Hepatocyte (in vitro differentiated cells): Measurements from ENCODE around the gene SCGB1D1. TPM values are rescaled to one million over a fixed set of nuclear protein-coding genes. Genes with fewer than 3 reads are reported as not detected.

Experiments
- DNase-seq: peaks from one replicate; pipeline ENCODE4 v3.0.0-alpha.2; 2016; ENCODE audit warnings: low spot score
- H2AFZ ChIP-seq: fragments of 200-600 bp; sonication (generic); 2 replicates; pipeline ENCODE4 v1.6.0; 2016; ENCODE audit warnings: antibody characterized with exemption, mild to moderate bottlenecking
- H3K27ac ChIP-seq: fragments of 200-600 bp; sonication (generic); 2 replicates; pipeline ENCODE4 v1.5.1; 2016; ENCODE audit warnings: mild to moderate bottlenecking
- H3K27me3 ChIP-seq: fragments of 200-600 bp; sonication (generic); 2 replicates; pipeline ENCODE4 v1.6.1; 2016
- H3K36me3 ChIP-seq: fragments of 200-600 bp; sonication (generic); replicated peaks from 2 replicates; pipeline ENCODE4 v1.5.1; 2016; ENCODE audit warnings: low read depth; ENCODE audit not compliant: insufficient read depth
- H3K4me1 ChIP-seq: fragments of 200-600 bp; sonication (generic); 2 replicates; pipeline ENCODE4 v1.5.1; 2016; ENCODE audit warnings: mild to moderate bottlenecking, moderate library complexity; ENCODE audit not compliant: insufficient read depth
- H3K4me2 ChIP-seq: fragments of 200-600 bp; sonication (generic); 2 replicates; pipeline ENCODE4 v1.6.0; 2016
- H3K4me3 ChIP-seq: fragments of 200-600 bp; sonication (generic); 2 replicates; pipeline ENCODE4 v1.5.1; 2016; ENCODE audit warnings: mild to moderate bottlenecking
- H3K79me2 ChIP-seq: fragments of 200-600 bp; sonication (generic); 2 replicates; pipeline ENCODE4 v1.6.0; 2017; ENCODE audit warnings: mild to moderate bottlenecking
- H3K9me2 ChIP-seq: fragments of 200-600 bp; sonication (generic); replicated peaks from 2 replicates; pipeline ENCODE4 v1.6.0; 2017; ENCODE audit warnings: mild to moderate bottlenecking; ENCODE audit not compliant: insufficient read depth
- H3K9me3 ChIP-seq: fragments of 200-600 bp; sonication (generic); 2 replicates; pipeline ENCODE4 v1.5.1; 2016; ENCODE audit warnings: low read depth, mild to moderate bottlenecking
- H4K20me1 ChIP-seq: fragments of 200-600 bp; sonication (generic); 2 replicates; pipeline ENCODE4 v1.6.0; 2016; ENCODE audit warnings: mild to moderate bottlenecking; ENCODE audit not compliant: insufficient read depth, poor library complexity, severe bottlenecking
- CTCF ChIP-seq: fragments of 200-600 bp; sonication (generic); IDR thresholded peaks from 2 replicates; pipeline ENCODE4 v1.5.1; 2016; ENCODE audit warnings: antibody characterized with exemption, mild to moderate bottlenecking; ENCODE audit not compliant: poor library complexity
- EZH2 ChIP-seq: fragments of 200-600 bp; sonication (generic); IDR thresholded peaks from 2 replicates; pipeline ENCODE4 v1.6.1; 2016; ENCODE audit warnings: antibody characterized with exemption, mild to moderate bottlenecking, borderline replicate concordance
- EZH2phosphoT487 ChIP-seq: fragments of 200-600 bp; sonication (generic); IDR thresholded peaks from one replicate; pipeline ENCODE4 v1.6.1; 2018; ENCODE audit warnings: antibody characterized with exemption, mild to moderate bottlenecking, low read depth, moderate library complexity; ENCODE audit not compliant: unreplicated experiment, severe bottlenecking
- WGBS: methylation state at CpG from one replicate; pipeline ENCODE4 v1.1.6; 2016; ENCODE audit warnings: low lambda C conversion rate; ENCODE audit errors: missing lambda C conversion rate; 5-methylcytosine and 5-hydroxymethylcytosine counted together
- polyA plus RNA-seq: library from polyadenylated mRNA; unstranded; fragments of >200 nt; fragmentation: Nextera tagmentation; extraction: Ambion mirVana; gene quantifications from 2 replicates; pipeline ENCODE4 v1.2.1, GENCODE V29; 2016
- total RNA-seq: library from RNA; depleted of rRNA; stranded (reverse); fragments of >200 nt; gene quantifications from 2 replicates; pipeline ENCODE4 v1.2.3, GENCODE V29; 2014

The SCGB1D1 gene
- total and polyA plus RNA-seq, 2 experiments from 2014 or later = not detected

GRCh38 chr11:62208785-62209144 lies 18.7 kb downstream of the SCGB1D1 start:
- TF ChIP-seq CTCF (no peak), EZH2phosphoT487 (no peak), EZH2 (no peak)
- Histone ChIP-seq H3K9me3 (no peaks in the 10 kb centered on the region), H3K9me2 (no peaks in the 10 kb centered on the region), H2AFZ (no peak overlapping the region), H3K27me3 (no peaks in the 10 kb centered on the region), H4K20me1 (no peaks in the 10 kb centered on the region), H3K4me3 (no peak overlapping the region), H3K4me1 (no peaks in the 10 kb centered on the region), H3K4me2 (no peak overlapping the region), H3K79me2 (no peaks in the 10 kb centered on the region), H3K27ac (no peak overlapping the region), H3K36me3 (no peaks in the 10 kb centered on the region)
- DNase-seq = no peak
- WGBS = 66% methylated on average over 4 of the region's 4 CpGs

- 41% methylated on average over 5 of the region's 5 CpGs for WGBS
- no peak overlapping the region for H3K4me2 ChIP-seq
- TF ChIP-seq CTCF (peak; percentile 61), EZH2 (no peak)
Measured at GRCh38 chr11:62217191-62217748, 27.3 kb downstream of the SCGB1D1 start.

GRCh38 chr11:62221498-62221897 lies 31.5 kb downstream of the SCGB1D1 start:
- 97% methylated on average over 3 of the region's 3 CpGs for WGBS
- no peak for DNase-seq
- H3K27ac ChIP-seq = no peak overlapping the region
- no peak overlapping the region for H2AFZ ChIP-seq
- no peaks in the 10 kb centered on the region for H3K4me1 ChIP-seq
- H3K4me3 ChIP-seq = no peak overlapping the region
- no peak overlapping the region for H3K4me2 ChIP-seq
- H3K9me2 ChIP-seq = no peaks in the 10 kb centered on the region
- no peak for TF ChIP-seq EZH2phosphoT487
- no peak for TF ChIP-seq CTCF
- no peak for TF ChIP-seq EZH2
- no peaks in the 10 kb centered on the region for H3K79me2 ChIP-seq
- no peaks in the 10 kb centered on the region for H3K36me3 ChIP-seq
- no peaks in the 10 kb centered on the region for H4K20me1 ChIP-seq
- no peaks in the 10 kb centered on the region for H3K27me3 ChIP-seq
- H3K9me3 ChIP-seq = no peaks in the 10 kb centered on the region

More at GRCh38 chr11:62217191-62217748, 27.3 kb downstream of the SCGB1D1 start:
- no peaks in the 10 kb centered on the region for H4K20me1 ChIP-seq
- H3K9me3 ChIP-seq = no peaks in the 10 kb centered on the region
- no peaks in the 10 kb centered on the region for H3K9me2 ChIP-seq
- DNase-seq = peak; percentile 25
- no peaks in the 10 kb centered on the region for H3K79me2 ChIP-seq
- H2AFZ ChIP-seq = no peak overlapping the region
- no peaks in the 10 kb centered on the region for H3K27me3 ChIP-seq
- no peak overlapping the region for H3K4me3 ChIP-seq
- no peaks in the 10 kb centered on the region for H3K4me1 ChIP-seq
- H3K27ac ChIP-seq = no peak overlapping the region
- H3K36me3 ChIP-seq = no peaks in the 10 kb centered on the region

DNA sequence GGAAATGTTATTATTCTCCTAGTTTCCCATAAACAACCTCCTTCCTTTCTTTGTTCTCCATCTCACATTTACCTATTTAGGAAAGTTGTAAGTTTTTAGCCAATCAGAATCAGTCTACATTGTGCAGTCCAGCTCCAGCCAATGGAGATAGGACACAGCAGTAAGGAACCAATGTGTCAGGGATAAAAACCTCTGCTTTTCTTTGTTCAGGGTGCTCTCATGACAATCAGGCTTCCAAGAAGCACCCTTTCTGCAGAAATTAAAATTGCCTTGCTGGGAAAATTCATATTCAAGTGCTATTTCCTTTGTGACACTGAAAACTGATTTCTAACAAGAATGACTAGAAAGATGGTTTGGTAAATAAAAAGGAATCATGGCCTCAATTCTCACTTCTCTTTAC lies 33.1 kb downstream of the SCGB1D1 start:
- DNase-seq = no peak
- Histone ChIP-seq H3K36me3 (no peaks in the 10 kb centered on the region), H3K4me2 (no peak overlapping the region), H3K4me3 (no peak overlapping the region), H3K9me2 (no peaks in the 10 kb centered on the region), H3K79me2 (no peaks in the 10 kb centered on the region), H2AFZ (no peak overlapping the region), H3K27me3 (no peaks in the 10 kb centered on the region), H3K27ac (peak overlapping the region; percentile 45), H3K9me3 (no peaks in the 10 kb centered on the region), H3K4me1 (no peaks in the 10 kb centered on the region), H4K20me1 (no peaks in the 10 kb centered on the region)
- no peak for TF ChIP-seq EZH2phosphoT487
- TF ChIP-seq EZH2 = no peak
- no peak for TF ChIP-seq CTCF
